GM19397 (cell line): ENCODE results near the gene H2BK1.
A peak's percentile ranks its signal among the peaks of the same experiment; 100 is the strongest.

Source experiments
- ATAC-seq: cut with Tn5 transposase; IDR thresholded peaks from one replicate; pipeline ENCODE4 v1.9.1; 2021; ENCODE audit warnings: mild to moderate bottlenecking, moderate library complexity; ENCODE audit not compliant: unreplicated experiment

Gene H2BK1

DNA sequence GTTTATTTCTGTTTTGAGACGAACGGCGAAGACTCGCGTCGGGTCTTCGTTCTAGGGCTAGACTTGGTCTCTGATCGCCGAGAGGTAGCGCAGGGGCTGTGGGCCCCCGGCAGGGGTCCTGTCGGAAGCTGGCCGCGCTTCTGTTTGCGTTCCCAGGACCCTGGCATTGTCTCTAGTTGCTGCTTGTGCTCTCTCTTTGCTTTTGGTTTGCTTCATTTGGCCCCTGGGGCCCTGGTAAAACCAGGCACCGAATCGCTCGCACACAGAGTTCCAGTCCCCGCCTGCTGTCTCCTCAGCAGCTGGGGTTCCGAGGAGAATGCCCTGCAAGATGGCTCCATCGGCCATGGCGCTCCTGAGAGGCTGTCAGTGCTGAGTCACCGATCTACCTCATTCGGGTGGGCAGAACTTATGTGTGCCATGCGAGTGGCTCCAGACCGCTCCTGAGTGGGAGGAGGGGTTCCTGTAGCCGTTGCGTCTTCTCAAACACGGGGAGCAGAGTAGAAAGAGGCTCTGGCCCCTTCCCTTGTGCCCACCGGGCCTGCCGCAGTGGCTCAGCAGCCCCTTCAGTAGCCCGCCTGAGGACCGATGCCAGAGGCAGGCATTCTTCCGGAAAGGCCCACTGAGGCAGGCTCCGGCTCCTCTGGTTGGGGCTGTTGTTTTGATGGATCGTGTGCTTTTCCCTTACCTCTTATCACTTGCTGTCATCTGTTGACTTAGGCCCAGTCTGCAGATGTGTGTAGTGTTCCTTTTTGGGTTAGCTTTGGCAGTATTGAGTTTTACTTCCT lies 22.8 kb upstream of the H2BK1 start:
- ATAC-seq, result peak; percentile 15

DNA sequence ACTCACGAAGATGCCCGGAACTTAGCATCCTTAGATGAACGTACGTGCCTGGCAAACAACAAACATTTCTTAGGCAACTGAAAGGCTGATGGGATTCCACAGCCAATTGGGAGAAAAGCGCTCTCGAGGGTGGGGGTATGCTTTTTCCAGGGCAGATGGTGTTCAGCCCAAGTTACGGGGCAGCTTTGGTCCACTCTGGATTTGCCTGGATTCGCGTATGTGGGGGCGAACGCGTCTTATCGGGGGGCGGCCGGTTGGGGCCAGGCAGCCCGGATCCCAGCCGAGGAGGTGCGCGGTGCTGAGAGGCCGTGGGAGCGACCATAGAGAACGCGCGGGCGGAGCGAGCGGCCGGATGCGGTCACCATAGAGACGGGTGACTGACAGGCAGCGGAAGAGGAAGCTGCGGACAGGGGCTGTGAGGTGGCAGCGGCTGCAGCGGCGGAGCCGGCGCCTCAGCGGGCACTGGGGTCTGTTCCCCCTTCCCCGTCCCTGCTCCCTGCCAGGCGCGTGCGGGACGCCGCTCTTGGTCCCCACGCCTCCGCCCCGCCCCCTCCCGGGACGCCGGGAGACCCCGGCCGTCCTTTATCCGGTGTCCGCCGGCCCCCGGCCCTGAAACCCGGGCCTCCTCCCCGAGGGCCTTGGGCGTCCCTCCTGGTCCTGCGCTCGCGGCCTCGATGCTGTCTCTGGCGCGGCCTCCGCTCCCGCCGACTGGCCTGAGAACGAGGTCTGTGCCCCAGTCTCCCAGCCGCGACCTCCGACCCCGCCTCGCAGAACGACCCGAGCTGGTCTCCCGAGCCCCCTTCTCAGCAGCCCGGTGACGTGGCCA lies 22.0 kb upstream of the H2BK1 start, which contains the start of gene CHPF2:
TSS of gene CHPF2 (plus strand) at position 393 of the 826 bp plus-strand sequence. CDS start 1,529 bp downstream, outside the sequence.
- peak; percentile 97 for ATAC-seq

DNA sequence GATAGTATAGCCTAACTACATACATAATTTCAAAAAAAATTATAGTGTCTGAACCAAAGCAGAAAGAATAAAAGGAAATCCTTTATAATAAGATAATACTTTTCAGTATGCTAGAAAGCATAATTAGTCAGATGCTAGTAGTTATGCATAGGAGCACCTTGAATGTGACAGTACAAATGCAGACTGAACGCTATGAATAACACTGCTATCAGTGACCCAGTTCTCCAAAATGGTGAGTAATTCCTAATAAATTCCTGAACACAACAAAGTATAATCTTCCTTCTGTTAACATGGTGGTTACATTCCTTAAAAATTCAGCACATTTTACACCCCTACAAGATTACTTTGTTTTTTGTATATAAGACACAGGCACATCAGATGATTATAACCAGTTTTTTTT lies 20.8 kb upstream of the H2BK1 start:
- ATAC-seq, result no peak

DNA sequence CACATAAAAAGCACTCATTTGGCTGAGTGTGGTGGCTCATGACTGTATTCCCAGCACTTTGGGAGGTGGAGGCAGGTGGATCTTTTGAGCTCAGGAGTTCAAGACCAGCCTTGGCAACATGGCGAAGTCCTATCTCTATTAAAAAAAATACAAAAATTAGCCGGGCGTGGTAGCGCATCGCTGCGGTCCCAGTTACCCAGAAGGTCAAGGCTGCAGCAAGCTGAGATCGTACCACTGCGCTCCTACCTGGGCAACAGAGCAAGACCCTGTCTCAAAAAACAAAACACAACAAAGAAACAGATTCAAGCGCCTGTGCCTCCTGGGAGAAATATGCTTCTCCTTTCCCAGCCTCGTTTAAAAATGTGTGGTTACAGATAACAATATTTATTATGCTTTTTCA lies 19.0 kb upstream of the H2BK1 start:
- ATAC-seq, result no peak

DNA sequence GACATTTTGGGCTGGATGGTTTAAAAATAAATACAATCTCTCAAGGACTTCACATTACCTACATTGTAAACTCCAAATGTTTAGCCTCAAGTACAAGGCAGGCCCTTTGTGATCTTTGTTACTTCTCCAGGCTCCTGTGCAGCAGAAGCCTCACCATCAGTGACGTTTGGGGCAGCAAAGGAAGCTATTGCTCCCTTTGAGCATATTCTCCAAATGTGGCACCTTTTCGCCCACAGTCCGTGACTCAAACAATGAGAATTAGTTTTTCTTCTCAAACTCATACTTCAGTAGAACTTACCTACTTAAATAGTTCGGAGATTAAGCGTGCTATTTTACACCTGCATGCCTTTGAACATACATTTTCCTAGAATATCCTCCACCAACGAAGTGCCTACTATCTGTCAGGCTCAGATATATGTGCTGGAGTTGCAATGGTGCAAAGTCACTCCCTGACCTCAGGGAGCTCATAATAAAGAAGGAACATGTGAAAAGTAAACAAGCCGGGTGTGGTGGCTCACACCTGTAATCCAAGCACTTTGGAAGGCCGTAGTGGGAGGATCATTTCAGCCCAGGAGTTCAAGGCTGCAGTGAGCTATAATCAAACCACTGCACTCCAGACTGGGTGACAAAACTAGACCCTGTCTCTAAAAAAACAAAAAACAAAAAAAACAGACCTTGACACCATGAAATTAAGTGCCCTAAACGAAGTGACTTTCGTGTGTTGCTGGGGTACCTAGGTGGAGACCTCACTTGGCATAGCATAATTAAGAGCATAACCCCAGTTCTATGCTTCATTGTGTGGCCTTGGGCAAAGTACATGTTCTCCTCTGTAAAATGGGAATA lies 18.0 kb upstream of the H2BK1 start:
- no peak for ATAC-seq

DNA sequence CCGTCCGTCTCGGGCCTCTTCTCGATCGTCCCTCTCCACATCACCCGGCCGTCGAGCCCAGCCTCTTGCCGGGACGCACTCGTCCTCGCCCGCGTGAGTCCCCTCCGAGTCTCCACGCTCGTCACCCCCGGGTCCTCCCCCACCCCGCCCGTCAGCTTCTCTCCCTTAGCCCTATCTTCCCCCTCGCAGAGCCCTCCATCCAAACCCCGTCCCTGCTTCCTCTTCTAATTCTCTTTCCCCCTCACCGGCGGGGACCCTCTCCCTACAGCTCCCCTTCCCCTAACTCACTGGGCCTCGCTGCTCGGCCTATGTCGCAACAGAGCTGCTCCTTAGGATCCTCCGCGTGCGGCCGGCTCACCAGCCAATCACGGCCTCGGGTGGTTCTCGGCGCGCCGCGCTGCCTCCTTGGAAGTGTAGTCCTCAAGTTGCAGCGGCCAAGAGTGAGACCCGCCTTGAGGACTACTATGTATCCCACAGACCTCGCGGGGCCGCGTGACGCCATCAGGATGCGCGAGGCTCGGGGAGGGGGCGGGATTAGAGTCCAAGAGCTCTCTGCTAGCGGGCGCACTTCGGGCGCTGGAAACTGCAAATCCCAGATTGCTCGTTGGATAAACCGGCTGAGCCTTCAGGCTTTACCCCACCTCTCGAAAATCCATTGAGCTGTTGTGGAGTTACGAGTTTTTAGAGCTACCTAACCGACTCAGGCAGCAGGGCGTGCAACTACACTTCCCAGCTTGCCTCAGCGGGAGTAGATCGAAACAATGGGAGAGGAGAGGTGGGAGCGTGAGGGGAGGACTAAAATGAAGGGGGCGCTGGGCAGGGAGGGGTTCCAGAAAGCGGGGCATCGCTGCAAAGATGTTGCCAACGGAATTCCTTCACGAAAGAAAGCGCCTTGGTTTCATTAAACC lies 16.8 kb upstream of the H2BK1 start, which contains the start of gene ABCF2:
TSS of gene ABCF2 (minus strand) at position 331 of the 908 bp plus-strand sequence. CDS start 747 bp downstream, outside the sequence.
- peak; percentile 98 for ATAC-seq

DNA sequence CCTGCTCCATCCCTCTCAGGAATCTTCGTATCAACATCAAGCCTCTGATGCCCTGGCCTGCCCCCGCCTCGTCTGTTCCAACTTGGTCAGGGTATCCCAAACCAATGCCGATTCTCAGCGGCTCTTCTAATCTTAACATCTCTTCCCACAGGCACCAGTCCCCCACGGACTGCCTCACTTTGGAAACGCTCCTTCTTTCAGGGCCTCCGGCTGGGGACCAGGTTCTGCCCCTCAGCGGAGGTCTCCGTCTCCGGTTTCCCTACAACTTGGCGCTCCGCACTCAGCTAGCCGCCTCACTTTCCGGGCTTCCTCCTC lies 16.2 kb upstream of the H2BK1 start:
- ATAC-seq, result no peak

DNA sequence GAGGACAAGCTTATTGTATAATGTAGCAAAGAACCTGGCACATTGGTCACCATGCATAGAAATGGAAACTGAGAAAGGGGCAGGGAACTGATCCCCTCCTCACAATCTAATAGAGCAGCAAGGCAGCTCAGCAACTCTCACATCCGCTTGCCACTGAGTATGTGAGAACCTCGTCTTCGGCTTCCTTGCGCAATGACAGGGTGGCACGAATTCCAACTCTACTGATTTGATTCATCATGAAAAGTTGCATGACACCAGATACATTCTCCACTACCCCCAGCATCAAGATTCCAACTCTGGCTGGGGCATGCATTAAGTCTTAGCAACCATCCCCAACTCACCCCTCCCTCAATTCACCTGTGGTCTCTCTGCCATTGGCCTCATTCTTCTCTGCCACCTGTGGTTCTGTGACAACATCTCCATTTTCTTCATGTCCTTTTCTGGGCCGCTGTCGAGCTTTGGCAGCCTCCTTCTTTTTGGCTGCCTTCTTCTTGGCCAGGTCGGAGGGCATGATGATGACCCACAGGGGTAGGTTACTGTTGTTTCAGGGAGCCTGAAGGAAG lies 15.7 kb upstream of the H2BK1 start:
- ATAC-seq, result no peak

DNA sequence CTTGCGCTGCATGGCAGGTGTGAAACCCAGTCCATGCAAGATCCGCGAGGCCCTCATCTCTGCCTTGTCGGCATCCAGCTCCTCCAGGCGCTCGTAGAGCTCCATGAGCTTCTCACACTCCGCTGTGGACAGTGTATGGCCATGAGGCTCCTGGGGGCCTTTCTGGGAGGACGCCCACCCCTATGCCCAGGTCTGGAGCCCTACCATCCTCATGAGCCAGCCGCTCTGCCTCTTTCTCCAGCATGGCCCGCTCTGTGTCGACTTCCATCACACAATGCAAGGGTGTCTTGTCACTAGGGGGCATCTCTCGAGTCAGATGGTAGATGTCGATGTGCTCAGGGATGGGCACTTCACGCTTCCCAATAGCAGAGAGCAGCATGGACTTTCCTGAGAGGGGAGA lies 13.4 kb upstream of the H2BK1 start:
- no peak for ATAC-seq

DNA sequence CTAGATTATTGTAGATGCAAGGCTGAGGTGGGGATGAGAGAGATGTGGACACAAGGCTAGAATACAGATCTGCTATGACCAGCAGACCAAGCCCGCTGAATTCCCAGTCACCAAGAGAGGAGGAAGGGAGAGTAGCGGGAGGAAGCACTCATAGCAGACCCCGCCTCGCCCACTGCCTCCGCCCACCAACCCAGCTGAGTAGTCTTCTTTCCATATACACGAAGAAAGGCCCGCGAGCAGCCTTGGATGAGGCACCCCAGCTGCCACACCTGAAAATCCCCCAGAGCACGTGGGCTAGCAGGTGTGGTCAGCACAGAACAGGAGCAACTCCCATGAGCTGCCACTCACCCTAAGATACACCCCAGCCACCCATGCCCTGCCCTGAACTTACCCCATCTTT lies 7.9 kb upstream of the H2BK1 start:
- no peak for ATAC-seq

DNA sequence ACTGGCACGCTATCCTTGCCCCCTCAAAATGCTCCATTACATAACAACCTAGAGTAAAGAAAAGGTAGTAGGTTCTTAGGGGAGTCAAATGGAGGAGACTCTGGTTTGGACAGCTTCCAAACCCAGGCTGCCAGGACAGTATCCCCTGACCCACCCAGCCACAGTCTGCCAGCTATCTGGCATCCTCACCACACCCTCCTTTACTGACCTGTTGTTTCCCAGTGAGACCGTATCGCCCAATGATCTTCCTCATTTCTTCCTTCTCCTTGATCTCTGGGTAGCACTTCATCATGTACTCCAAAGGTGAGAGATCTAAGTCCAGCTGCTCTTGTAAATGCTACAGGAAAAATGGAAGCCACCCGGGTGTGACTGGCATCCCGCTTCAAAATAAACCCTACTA lies 5.1 kb upstream of the H2BK1 start:
- ATAC-seq, result no peak

DNA sequence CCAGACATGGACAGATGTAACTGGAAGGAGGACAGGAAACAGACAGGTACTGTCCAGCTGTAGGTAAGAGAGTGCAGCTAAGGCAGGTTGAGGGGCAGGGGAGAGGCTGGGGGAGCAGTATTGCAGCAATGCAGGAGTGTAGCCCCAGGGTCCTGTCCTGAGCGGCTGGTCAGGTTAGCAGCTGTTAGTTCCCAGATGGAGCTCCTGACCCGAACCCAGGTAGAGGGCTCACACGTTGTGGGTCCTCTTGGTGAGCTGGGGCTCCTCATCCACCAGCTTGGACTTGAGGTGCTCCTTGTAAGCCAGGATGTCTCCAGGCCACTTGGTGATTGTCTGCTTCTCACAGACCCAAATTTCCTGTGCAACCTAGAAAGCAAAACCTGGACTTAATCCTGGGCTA lies 3.5 kb upstream of the H2BK1 start:
- no peak for ATAC-seq

DNA sequence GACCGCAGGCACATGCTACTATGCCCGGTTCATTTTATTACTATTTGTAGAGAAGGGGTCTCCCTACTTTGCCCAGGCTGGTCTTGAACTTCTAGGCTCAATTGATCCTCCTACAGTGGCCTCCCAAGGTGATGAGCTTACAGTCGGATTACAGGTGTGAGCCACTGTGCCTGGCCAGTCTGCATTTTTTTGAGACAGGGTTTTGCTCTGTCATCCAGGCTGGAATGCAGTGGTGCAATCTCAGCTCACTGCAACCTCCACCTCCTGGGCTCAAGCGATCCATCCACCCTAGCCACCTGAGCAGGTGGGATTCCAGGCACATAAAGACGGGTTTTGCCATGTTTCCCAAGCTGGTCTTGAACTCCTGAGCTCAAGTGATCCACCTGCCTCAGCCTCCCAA lies 2.3 kb upstream of the H2BK1 start:
- ATAC-seq, result no peak

DNA sequence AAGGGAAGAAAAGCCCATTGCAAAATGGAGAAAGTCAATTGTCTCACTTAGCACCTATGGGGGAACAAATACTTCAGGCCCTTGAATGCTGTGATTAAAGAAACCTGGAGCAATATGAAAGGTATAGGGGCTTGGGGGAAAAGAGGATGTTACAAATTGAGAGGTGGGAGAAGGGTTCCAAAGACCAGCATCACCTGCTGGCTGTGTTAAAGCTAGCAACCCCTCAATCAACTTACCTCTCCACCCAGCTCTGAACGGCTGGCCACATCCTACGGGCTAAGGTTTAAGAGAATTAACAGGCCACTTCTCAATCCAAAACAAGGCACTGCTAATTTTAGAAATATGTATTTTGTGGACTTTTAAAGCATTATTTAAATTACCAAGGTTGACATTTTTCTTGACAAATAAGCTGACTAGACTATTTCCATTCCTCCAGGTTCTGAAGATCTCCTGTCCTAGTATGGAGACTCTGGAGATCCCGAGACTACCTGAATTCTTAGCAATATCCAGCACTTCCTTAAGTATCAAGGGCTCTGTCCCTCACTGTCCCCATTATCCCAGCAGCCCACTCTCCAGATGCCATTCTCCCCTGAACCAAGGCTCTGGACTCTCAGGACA lies 976 bp upstream of the H2BK1 start:
- ATAC-seq, result no peak

DNA sequence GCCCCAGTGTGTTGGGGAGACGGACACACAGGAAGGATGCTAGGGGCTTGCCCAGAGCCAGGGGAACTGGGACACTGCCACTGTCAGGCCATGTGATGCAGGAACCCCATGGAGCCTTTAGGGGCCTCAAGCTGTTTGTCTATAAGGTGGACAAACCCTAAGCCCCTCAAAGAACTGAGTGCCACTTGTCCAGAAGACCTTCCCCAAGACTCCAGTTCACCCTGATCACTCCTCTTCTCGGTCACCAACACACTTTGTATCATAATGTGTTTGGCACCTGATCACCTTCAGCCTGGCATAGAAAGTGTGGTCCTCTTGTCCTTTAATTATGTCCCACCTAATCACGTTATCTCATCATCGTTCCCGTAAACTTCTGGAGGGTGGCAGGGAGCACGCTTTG lies 700 bp downstream of the H2BK1 start:
- ATAC-seq, result no peak

DNA sequence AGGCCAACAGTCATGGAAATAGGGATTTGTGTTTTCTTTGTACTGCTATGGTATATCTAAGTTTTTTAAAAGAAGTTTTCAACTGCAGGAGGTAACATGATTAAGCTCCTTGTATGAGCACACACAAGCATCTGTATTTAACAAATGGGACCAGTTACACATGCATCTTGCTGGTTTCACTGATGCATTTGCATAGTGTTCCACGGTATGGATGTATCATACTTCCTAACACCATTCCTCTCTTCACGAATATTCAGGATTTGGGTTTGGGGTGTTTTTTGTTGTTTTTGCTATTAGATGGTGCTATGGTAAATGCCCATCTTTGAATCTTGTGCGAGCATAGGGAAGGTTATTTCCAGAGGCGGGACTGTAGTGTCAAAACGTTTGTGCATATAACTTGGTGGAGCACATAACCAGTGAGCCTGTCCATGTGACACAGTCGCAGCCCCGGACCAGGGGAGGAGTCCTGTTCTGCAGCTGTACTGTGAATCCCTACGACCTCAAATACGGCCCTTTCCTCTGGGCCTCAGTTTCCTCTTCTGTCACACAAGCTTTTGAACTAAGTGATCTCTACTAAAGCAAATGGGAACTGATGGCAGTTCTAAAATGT lies 1.9 kb downstream of the H2BK1 start:
- no peak for ATAC-seq

DNA sequence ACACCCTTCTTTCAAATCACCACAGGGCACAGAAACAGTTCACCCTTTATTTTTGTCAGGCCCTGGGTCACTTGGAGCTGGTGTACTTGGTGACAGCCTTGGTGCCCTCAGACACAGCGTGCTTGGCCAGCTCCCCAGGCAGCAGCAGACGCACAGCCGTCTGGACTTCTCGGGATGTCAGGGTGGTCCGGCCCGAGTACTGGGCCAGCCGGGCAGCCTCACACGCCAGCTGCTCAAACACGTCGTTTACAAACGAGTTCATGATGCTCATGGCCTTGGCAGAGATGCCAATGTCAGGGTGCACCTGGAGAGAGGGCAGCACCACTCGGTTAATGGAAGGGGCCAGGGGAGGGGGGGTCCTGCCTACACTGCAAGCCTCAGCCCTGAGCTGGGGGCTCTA lies 2.5 kb downstream of the H2BK1 start:
- no peak for ATAC-seq

DNA sequence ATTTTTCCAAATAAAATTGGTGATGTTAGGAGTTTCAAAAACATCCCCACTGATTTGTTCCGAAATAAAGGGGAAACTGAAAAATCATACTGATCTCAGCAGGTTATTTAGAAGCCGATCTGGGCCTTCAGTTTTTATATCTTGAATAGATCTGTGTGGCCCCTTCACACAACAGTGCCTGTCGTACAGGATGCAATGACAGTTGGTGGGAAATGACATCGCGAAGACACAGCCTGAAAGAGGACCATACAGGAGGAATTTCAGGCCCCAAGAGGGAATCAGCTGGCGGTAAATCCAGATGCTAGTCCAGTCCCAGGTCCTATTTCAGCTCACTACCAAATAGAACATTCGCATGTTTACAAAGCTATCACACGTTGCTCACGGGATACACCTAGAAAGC lies 3.0 kb downstream of the H2BK1 start:
- no peak for ATAC-seq

DNA sequence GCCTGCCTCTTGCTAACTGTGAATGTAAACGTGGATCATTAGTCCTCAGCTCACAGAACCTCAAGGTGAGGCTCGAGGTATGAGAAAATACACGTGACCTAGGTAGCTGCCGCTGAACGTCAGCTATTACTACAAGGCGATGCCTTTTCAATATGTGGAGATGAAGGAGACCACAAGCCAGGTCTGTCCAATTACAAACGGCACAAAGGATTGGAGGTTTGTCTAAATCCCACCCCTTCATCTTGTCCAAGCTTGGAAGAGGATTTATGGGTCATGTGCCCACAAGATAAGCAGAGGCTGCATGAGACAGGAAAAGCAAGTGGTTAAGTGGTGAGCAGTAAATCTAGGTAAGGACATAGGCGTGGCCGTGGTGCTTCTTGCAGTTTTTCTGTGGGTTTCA lies 3.4 kb downstream of the H2BK1 start:
- ATAC-seq, result no peak
